ENCODE data around the gene MARS2.

GRCh38 chr2:197668296-197668695 lies 36.9 kb upstream of the MARS2 start:
- TF ChIP-seq FOSL1 (IDR thresholded peaks at IDR 0.05; ENCODE audit: low read depth) (no peak), CTCF (IDR thresholded peaks at IDR 0.05 in 2 of 3, conservative IDR thresholded peaks at IDR 0.05 in 1 of 3; ENCODE audit: borderline replicate concordance in 1 of 3, insufficient read depth in 1 of 3, low read depth in 2 of 3, low read length in 2 of 3) (no peak)
